Upper lobe of right lung (tissue), 1 donor: Measurements from ENCODE around the gene SURF6. TPM values are rescaled to one million over a fixed set of nuclear protein-coding genes. Genes with fewer than 3 reads are reported as not detected.
"Not testable (repeated sequence)": the region's sequence is repeated elsewhere in the genome, so short reads cannot be mapped to it uniquely, and the experiment has no call there.

Experiments used
- ATAC-seq: fragments of 200-7000 bp; cut with Tn5 transposase; one replicate; pipeline ENCODE4 v1.9.1; 2020; ENCODE audit warnings: mild to moderate bottlenecking, moderate library complexity
- DNase-seq: peaks from one replicate; pipeline ENCODE4 v3.0.0-alpha.2; 2020
- H3K27ac ChIP-seq: fragments of 200-600 bp; one replicate; pipeline ENCODE4 v1.8.0; 2022
- H3K27me3 ChIP-seq: fragments of 200-600 bp; one replicate; pipeline ENCODE4 v1.8.0; 2022; ENCODE audit warnings: mild to moderate bottlenecking
- H3K36me3 ChIP-seq: fragments of 200-600 bp; one replicate; pipeline ENCODE4 v1.8.0; 2022
- H3K4me1 ChIP-seq: fragments of 200-600 bp; one replicate; pipeline ENCODE4 v1.8.0; 2022
- H3K4me3 ChIP-seq: fragments of 200-600 bp; one replicate; pipeline ENCODE4 v1.8.0; 2022; ENCODE audit warnings: mild to moderate bottlenecking
- H3K9me3 ChIP-seq: fragments of 200-600 bp; one replicate; pipeline ENCODE4 v1.8.0; 2022
- CTCF ChIP-seq: fragments of 200-600 bp; IDR thresholded peaks from one replicate; pipeline ENCODE4 v1.8.0; 2022; ENCODE audit warnings: antibody characterized with exemption
- intact Hi-C: fragments of 100-400 bp; cut with DNase I; formaldehyde crosslinking; loops from one replicate; pipeline ENCODE4 v1.11.0; 2022
- total RNA-seq: library from RNA; stranded (reverse); fragmentation: NEBNext Ultra II Directional; extraction: Animal tissue kit (Norgen Biotek cat#: 25700); gene quantifications from one replicate; pipeline ENCODE4 v1.2.1, GENCODE V29; 2021
- donor health status: DM: no; HTN: yes; CAD: no; lungs with severe emphysema.

The SURF6 gene
- total RNA-seq, 1 donor from 2014 or later: 15.9 TPM

DNA sequence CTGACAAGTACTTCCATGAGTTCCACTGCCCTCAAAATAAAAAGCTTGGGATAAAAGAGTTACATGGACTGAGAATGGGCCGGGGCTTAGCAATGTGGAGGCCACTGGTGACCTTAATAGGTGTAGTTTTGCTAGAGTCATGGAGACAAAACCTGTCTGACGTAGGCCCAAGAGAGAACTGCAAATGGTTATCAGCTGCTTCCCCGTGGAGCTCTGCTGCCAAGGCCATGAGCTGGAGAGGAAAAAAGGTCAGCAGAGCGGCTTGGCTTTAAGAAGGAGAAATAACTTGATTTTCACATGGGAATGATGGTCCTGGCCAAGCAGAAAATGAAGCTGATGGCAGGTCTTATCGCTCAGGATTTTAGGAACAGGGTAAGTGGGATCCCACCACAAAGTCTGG lies 3.7 kb upstream of the SURF6 start:
- TF ChIP-seq CTCF: no peak
- ATAC-seq (no peak), DNase-seq (no peak)
- no peak overlapping the region for H3K27ac ChIP-seq
- no peak overlapping the region for H3K4me3 ChIP-seq
- intact Hi-C loops: loop anchor here (10.0 kb wide), 1 partner anchor 155 kb away; no protein-coding TSS in a partner anchor
- peaks cover 40% of the 10 kb centered on the region for H3K36me3 ChIP-seq
- H3K4me1 ChIP-seq: peaks cover 18% of the 10 kb centered on the region
- H3K9me3 ChIP-seq: no peaks in the 10 kb centered on the region
- no peaks in the 10 kb centered on the region for H3K27me3 ChIP-seq

DNA sequence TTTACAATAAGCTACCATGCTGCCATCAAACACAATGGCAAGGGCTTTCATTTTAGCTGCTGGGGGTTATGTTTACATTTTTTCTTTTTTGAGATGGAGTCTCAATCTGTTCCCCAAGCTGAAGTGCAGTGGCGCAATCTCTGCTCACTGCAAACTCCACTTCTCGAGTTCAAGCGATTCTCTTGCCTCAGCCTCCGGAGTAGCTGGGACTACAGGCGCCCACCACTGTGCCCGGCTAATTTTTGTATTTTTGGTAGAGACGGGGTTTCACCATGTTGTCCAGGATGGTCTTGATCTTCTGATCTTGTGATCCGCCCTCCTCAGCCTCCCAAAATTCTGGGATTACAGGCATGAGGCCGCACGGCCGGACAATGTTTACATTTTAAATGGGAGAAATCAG lies 1.1 kb downstream of the SURF6 start:
- not testable (repeated sequence) for H3K27me3 ChIP-seq, H3K9me3 ChIP-seq, H3K27ac ChIP-seq, ATAC-seq
- H3K4me3 ChIP-seq: peak overlapping the region; percentile 94
- H3K4me1 ChIP-seq: peaks cover 19% of the 10 kb centered on the region
- peak; percentile 60 for DNase-seq
- intact Hi-C loops: loop anchor here (10.0 kb wide), 1 partner anchor 150 kb away; no protein-coding TSS in a partner anchor
- H3K36me3 ChIP-seq: peaks cover 47% of the 10 kb centered on the region

GRCh38 chr9:133334161-133334560 lies 1.8 kb downstream of the SURF6 start:
- intact Hi-C loops: loop anchor here (10.0 kb wide), 1 partner anchor 149 kb away; no protein-coding TSS in a partner anchor
- ATAC-seq: no peak
- DNase-seq: peak; percentile 38
- Histone ChIP-seq H3K27me3 (no peaks in the 10 kb centered on the region), H3K36me3 (peaks cover 47% of the 10 kb centered on the region), H3K9me3 (no peaks in the 10 kb centered on the region), H3K27ac (no peak overlapping the region), H3K4me1 (peaks cover 19% of the 10 kb centered on the region), H3K4me3 (no peak overlapping the region)
- TF ChIP-seq CTCF: no peak

DNA sequence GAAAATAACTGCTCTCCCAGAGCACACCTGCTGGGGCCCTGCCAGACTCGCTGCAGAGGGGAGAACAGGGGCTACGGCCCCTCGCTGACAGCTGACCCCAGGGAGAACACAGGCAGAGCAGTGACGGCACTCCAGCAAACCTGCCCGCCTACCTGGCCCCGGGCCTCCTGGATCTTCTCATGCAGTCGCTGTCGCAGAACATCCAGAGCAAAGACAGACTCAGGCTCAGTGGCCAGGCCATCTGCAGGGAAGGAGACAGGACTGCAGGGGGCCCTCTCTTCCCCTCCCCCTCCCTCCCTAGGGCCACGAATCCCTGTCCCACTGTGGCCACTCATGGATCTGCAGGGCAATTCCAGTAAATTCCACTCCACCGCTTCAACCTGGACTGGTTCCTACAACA lies 2.4 kb downstream of the SURF6 start:
- Histone ChIP-seq H3K36me3 (peaks cover 47% of the 10 kb centered on the region), H3K4me3 (no peak overlapping the region), H3K27me3 (no peaks in the 10 kb centered on the region), H3K9me3 (no peaks in the 10 kb centered on the region), H3K4me1 (peaks cover 19% of the 10 kb centered on the region), H3K27ac (no peak overlapping the region)
- intact Hi-C loops: loop anchor here (10.0 kb wide), 1 partner anchor 149 kb away; no protein-coding TSS in a partner anchor
- ATAC-seq (no peak), DNase-seq (peak; percentile 25)
- TF ChIP-seq CTCF: no peak

- H3K4me3 ChIP-seq: no peak overlapping the region
- ATAC-seq: no peak
- DNase-seq: no peak
- peaks cover 19% of the 10 kb centered on the region for H3K4me1 ChIP-seq
- H3K27ac ChIP-seq: no peak overlapping the region
- TF ChIP-seq CTCF: no peak
- no peaks in the 10 kb centered on the region for H3K27me3 ChIP-seq
- no peaks in the 10 kb centered on the region for H3K9me3 ChIP-seq
- intact Hi-C loops: loop anchor here (10.0 kb wide), 1 partner anchor 148 kb away; no protein-coding TSS in a partner anchor
- peaks cover 47% of the 10 kb centered on the region for H3K36me3 ChIP-seq
These were observed 3.0 kb downstream of the SURF6 start for GRCh38 chr9:133333011-133333410.

DNA sequence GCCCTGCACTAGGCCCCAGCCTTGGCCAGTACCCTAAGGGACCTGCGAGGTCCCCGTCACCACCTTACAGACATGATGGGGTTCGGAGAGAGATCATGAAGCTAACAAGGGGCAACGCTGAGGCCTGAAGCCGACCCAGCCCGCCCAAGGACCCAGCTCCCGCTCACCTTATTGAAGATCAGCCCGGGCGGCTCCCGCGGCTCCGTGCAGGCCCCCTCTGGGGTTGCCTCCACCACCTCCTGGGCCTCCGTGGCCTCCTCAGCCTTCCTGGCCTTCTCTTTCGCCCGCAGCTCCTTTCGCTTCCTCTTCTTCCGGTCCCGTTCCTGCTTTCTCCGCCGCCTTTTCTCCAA lies 3.6 kb downstream of the SURF6 start:
- intact Hi-C loops: loop anchor here (10.0 kb wide), 1 partner anchor 148 kb away; no protein-coding TSS in a partner anchor
- peak; percentile 60 for DNase-seq

More for the DNA sequence above, 3.6 kb downstream of the SURF6 start:
- H3K27ac ChIP-seq: no peak overlapping the region
- peaks cover 19% of the 10 kb centered on the region for H3K4me1 ChIP-seq
- no peak for ATAC-seq
- peaks cover 47% of the 10 kb centered on the region for H3K36me3 ChIP-seq
- H3K27me3 ChIP-seq: no peaks in the 10 kb centered on the region
- H3K4me3 ChIP-seq: no peak overlapping the region
- TF ChIP-seq CTCF: no peak
- no peaks in the 10 kb centered on the region for H3K9me3 ChIP-seq
